SK-N-SH (cell line): ENCODE results near the gene PLOD1. TPM values are rescaled to one million over a fixed set of nuclear protein-coding genes. Genes with fewer than 3 reads are reported as not detected.

Source experiments
- CHD2 ChIP-seq: fragments of 150-350 bp; IDR thresholded peaks from 2 replicates; pipeline ENCODE4 v1.6.1; 2018; ENCODE audit warnings: low read length; ENCODE audit not compliant: partially characterized antibody
- ELF1 ChIP-seq: IDR thresholded peaks from 2 replicates; pipeline ENCODE4 v1.4.0; 2012
- EP300 ChIP-seq, 2 experiments: IDR thresholded peaks; 2 replicates each; pipeline versions ENCODE4 v1.4.0 to v1.6.1; 2012; ENCODE audit warnings: borderline replicate concordance in 1 of 2, low read depth in 1 of 2, low read length in 1 of 2
- FOSL2 ChIP-seq: IDR thresholded peaks from 2 replicates; pipeline ENCODE4 v1.4.0; 2012; ENCODE audit warnings: low read depth, mild to moderate bottlenecking, moderate library complexity, borderline replicate concordance
- FOXM1 ChIP-seq: IDR thresholded peaks from 2 replicates; pipeline ENCODE4 v1.4.0; 2012; ENCODE audit warnings: low read depth, mild to moderate bottlenecking
- GABPA ChIP-seq: IDR thresholded peaks from 2 replicates; pipeline ENCODE4 v1.4.0; 2012; ENCODE audit warnings: low read depth, mild to moderate bottlenecking
- GATA2 ChIP-seq: sonication (generic); formaldehyde crosslinking; IDR thresholded peaks from 2 replicates; pipeline ENCODE4 v1.5.0; 2020; ENCODE audit warnings: mild to moderate bottlenecking, missing genetic modification reagents
- JUND ChIP-seq: IDR thresholded peaks from 2 replicates; pipeline ENCODE4 v1.4.0; 2012
- MEF2A ChIP-seq: IDR thresholded peaks from 2 replicates; pipeline ENCODE4 v1.4.0; 2012; ENCODE audit warnings: low read depth, borderline replicate concordance
- MXI1 ChIP-seq: IDR thresholded peaks from 2 replicates; pipeline ENCODE4 v1.6.1; 2012; ENCODE audit warnings: mild to moderate bottlenecking, low read depth, low read length, improper control_type of control experiment
- NFIC ChIP-seq: IDR thresholded peaks from 2 replicates; pipeline ENCODE4 v1.4.0; 2012; ENCODE audit warnings: borderline replicate concordance
- RAD21 ChIP-seq: IDR thresholded peaks from 2 replicates; pipeline ENCODE4 v1.6.1; 2012; ENCODE audit warnings: mild to moderate bottlenecking, low read length
- RCOR1 ChIP-seq: fragments of 150-350 bp; IDR thresholded peaks from 2 replicates; pipeline ENCODE4 v1.6.1; 2017; ENCODE audit warnings: antibody characterized with exemption, low read length
- SIN3A ChIP-seq: IDR thresholded peaks from 2 replicates; pipeline ENCODE4 v1.6.1; 2012; ENCODE audit warnings: low read depth, mild to moderate bottlenecking, low read length, moderate library complexity, borderline replicate concordance
- TAF1 ChIP-seq: IDR thresholded peaks from 2 replicates; pipeline ENCODE4 v1.6.1; 2012; ENCODE audit warnings: low read depth, mild to moderate bottlenecking, low read length, moderate library complexity, borderline replicate concordance
- TCF12 ChIP-seq: IDR thresholded peaks from 2 replicates; pipeline ENCODE4 v1.4.0; 2012
- TEAD4 ChIP-seq: IDR thresholded peaks from 2 replicates; pipeline ENCODE4 v1.4.0; 2012; ENCODE audit warnings: mild to moderate bottlenecking, borderline replicate concordance; ENCODE audit not compliant: insufficient read depth
- YY1 ChIP-seq: IDR thresholded peaks from 2 replicates; pipeline ENCODE4 v1.4.0; 2012; ENCODE audit warnings: low read depth, mild to moderate bottlenecking
- polyA plus RNA-seq, 3 experiments: library from polyadenylated mRNA; depleted of rRNA; stranded (reverse); fragments of >200 nt; gene quantifications; 2 replicates each; pipeline ENCODE4 v1.2.3, GENCODE V29; 2012
- TF ChIP-seq, protein P1 (sequence below): fragments of 150-350 bp; IDR thresholded peaks from 2 replicates; pipeline ENCODE4 v1.6.1; 2017; ENCODE audit warnings: antibody characterized with exemption, low read length, low read depth, borderline replicate concordance
- TF ChIP-seq, protein P2 (sequence below): IDR thresholded peaks from 2 replicates; pipeline ENCODE4 v1.4.0; 2012; ENCODE audit warnings: low read depth
- TF ChIP-seq, protein P3 (sequence below): IDR thresholded peaks from 2 replicates; pipeline ENCODE4 v1.4.0; 2012; ENCODE audit warnings: low read depth, borderline replicate concordance
- TF ChIP-seq, protein P4 (sequence below): fragments of 150-350 bp; IDR thresholded peaks from 2 replicates; pipeline ENCODE4 v1.6.1; 2016; ENCODE audit warnings: mild to moderate bottlenecking, low read depth, low read length
- TF ChIP-seq, protein P5 (sequence below): IDR thresholded peaks from 2 replicates; pipeline ENCODE4 v1.4.0; 2012; ENCODE audit warnings: low read depth, borderline replicate concordance

Gene PLOD1
- polyA plus RNA-seq, 1 of the 3 experiments (the other 2 are of a cell fraction): 257 TPM

DNA sequence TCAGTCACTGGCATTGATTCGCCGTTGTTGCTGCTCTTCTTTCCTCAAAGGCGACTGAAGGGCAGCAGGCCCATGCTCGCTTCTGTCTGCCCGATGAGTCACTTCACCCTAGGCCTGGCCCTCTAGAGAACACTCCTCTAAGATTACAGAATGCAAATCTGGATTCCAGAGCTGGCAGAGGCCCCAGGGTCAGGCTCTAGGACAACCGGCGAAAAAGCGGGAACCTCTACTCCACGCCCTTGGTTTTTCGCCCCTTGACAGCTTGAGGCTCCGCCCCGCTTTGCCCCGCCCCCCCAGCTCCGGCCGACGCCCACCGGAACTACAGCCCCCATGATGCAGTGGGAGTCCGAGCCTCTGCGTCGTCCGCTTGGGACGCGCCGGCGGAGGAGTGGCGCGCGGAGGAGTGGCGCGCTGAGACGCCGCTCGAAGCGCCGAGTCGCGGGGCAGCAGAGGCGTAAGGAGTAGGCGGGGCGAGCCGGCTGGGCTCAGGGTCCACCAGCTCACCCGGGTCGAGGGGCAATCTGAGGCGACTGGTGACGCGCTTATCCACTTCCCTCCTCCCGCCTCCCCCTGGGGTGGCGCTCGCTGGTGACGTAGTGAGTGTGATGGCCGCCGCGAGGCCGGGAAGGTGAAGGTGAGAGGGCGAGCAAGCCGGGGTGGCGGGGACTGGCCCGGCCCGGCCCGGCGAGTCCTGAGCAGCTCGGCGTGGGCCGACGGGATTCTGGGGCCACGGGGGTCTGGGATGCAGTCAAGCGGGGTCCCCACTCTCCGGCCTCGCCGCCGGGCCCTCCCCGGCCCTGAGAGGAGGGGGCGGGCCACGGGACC, 45.5 kb downstream of the PLOD1 start, which contains the start of gene MFN2 (continued):
- no peak; the same call in 1 of the 2 replicates for TF ChIP-seq TCF12
- TF ChIP-seq, protein P1, sequence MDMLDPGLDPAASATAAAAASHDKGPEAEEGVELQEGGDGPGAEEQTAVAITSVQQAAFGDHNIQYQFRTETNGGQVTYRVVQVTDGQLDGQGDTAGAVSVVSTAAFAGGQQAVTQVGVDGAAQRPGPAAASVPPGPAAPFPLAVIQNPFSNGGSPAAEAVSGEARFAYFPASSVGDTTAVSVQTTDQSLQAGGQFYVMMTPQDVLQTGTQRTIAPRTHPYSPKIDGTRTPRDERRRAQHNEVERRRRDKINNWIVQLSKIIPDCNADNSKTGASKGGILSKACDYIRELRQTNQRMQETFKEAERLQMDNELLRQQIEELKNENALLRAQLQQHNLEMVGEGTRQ: no peak
- TF ChIP-seq TAF1: peak; percentile 92
- peak; percentile 57; the same call in 1 of the 2 replicates for TF ChIP-seq GABPA
- TF ChIP-seq YY1: peak; percentile 96
- TF ChIP-seq JUND: peak; percentile 42; the same call in 1 of the 2 replicates
- TF ChIP-seq NFIC: no peak
- TF ChIP-seq, protein P2, sequence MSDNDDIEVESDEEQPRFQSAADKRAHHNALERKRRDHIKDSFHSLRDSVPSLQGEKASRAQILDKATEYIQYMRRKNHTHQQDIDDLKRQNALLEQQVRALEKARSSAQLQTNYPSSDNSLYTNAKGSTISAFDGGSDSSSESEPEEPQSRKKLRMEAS: peak; percentile 50; the same call in 1 of the 2 replicates
- TF ChIP-seq TEAD4: no peak
- no peak for TF ChIP-seq RCOR1
- TF ChIP-seq, protein P3, sequence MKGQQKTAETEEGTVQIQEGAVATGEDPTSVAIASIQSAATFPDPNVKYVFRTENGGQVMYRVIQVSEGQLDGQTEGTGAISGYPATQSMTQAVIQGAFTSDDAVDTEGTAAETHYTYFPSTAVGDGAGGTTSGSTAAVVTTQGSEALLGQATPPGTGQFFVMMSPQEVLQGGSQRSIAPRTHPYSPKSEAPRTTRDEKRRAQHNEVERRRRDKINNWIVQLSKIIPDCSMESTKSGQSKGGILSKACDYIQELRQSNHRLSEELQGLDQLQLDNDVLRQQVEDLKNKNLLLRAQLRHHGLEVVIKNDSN: 0 out of 2 replicates have a peak, but pooled peaks have one; percentile 5
- TF ChIP-seq, protein P4, sequence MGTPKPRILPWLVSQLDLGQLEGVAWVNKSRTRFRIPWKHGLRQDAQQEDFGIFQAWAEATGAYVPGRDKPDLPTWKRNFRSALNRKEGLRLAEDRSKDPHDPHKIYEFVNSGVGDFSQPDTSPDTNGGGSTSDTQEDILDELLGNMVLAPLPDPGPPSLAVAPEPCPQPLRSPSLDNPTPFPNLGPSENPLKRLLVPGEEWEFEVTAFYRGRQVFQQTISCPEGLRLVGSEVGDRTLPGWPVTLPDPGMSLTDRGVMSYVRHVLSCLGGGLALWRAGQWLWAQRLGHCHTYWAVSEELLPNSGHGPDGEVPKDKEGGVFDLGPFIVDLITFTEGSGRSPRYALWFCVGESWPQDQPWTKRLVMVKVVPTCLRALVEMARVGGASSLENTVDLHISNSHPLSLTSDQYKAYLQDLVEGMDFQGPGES: no peak
- TF ChIP-seq FOSL2: peak; percentile 64; the same call in 1 of the 2 replicates
- TF ChIP-seq MXI1: peak; percentile 88
- TF ChIP-seq EP300 (IDR thresholded peaks at IDR 0.05; ENCODE audit: borderline replicate concordance in 1 of 2, low read depth in 1 of 2, low read length in 1 of 2): peak in 1 of 2 experiments; percentile 22; a peak in 1 of 4 replicates
- no peak for TF ChIP-seq FOXM1
- TF ChIP-seq CHD2: peak; percentile 62
- TF ChIP-seq SIN3A: peak; percentile 71; the same call in 1 of the 2 replicates
- TF ChIP-seq RAD21: no peak
- no peak for TF ChIP-seq GATA2
- TF ChIP-seq MEF2A: no peak
- TF ChIP-seq, protein P5, sequence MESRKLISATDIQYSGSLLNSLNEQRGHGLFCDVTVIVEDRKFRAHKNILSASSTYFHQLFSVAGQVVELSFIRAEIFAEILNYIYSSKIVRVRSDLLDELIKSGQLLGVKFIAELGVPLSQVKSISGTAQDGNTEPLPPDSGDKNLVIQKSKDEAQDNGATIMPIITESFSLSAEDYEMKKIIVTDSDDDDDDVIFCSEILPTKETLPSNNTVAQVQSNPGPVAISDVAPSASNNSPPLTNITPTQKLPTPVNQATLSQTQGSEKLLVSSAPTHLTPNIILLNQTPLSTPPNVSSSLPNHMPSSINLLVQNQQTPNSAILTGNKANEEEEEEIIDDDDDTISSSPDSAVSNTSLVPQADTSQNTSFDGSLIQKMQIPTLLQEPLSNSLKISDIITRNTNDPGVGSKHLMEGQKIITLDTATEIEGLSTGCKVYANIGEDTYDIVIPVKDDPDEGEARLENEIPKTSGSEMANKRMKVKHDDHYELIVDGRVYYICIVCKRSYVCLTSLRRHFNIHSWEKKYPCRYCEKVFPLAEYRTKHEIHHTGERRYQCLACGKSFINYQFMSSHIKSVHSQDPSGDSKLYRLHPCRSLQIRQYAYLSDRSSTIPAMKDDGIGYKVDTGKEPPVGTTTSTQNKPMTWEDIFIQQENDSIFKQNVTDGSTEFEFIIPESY: peak; percentile 45; the same call in 1 of the 2 replicates
- peak; percentile 70 for TF ChIP-seq ELF1
- TF ChIP-seq, all 33 proteins: peak for 17
